Measurements from ENCODE around the gene BAIAP2L2.
"Not testable (repeated sequence)": the region's sequence is repeated elsewhere in the genome, so short reads cannot be mapped to it uniquely, and the experiment has no call there.

The BAIAP2L2 gene

DNA sequence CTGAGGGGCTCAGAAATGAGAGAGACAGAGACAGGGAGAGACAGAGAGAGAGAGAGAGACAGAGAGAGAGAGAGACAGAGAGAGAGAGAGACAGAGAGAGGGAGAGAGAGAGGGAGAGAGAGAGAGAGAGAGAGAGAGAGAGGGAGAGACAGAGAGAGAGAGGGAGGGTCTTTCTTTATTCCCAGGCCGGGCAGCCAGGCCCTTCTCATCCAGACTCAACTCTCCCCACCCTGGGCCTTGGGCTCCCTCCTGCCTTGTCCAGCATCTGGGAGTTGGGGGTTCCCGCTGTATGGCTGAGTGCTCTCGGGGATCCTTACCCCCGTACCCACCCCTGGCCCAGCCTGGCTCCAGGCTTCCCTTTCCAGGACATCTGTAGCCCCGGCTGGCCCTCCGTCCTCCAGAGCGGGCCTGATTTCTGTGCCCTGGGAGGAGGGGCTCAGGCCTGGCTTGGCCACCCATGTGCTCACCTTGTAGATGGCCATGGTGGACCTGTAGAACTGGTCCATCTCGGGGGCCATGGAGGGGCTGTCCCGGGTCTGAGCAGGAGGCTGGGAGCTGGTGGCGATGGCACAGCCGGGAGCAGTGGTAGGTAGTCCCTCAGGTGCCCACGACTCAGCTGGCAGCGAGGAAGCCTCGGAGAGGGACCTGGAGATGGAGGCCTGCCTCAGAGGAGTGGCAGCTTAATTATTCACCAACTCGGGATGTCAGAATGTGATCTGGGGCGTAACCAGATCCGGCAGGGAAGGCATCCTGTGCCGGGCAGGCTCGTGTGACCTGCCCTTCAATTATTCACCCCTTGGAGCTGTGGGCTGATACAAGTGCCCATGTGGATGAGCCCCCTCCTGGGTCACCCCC, at the start of gene BAIAP2L2:
Gene BAIAP2L2, minus strand, starts transcription at position 677 of the 855 bp plus-strand sequence. Its CDS starts 159 bp downstream, at position 518.
- no peak for DNase-seq (ENCODE audit: low spot score)

GRCh38 chr22:38155703-38156102, 45.2 kb upstream of the BAIAP2L2 start:
- DNase-seq (ENCODE audit: low spot score): no peak

- DNase-seq (ENCODE audit: low spot score): not testable (repeated sequence)
Measured at GRCh38 chr22:38154563-38154915, 44.1 kb upstream of the BAIAP2L2 start.

- no peak for DNase-seq (ENCODE audit: low spot score)
Measured at GRCh38 chr22:38153821-38154562, 43.5 kb upstream of the BAIAP2L2 start.

- DNase-seq (ENCODE audit: low spot score): no peak
Measured at GRCh38 chr22:38151126-38151500, 40.6 kb upstream of the BAIAP2L2 start.

GRCh38 chr22:38148245-38148644, 37.8 kb upstream of the BAIAP2L2 start:
- DNase-seq (ENCODE audit: low spot score): no peak

GRCh38 chr22:38146166-38146565, 35.7 kb upstream of the BAIAP2L2 start:
- not testable (repeated sequence) for DNase-seq (ENCODE audit: low spot score)

DNA sequence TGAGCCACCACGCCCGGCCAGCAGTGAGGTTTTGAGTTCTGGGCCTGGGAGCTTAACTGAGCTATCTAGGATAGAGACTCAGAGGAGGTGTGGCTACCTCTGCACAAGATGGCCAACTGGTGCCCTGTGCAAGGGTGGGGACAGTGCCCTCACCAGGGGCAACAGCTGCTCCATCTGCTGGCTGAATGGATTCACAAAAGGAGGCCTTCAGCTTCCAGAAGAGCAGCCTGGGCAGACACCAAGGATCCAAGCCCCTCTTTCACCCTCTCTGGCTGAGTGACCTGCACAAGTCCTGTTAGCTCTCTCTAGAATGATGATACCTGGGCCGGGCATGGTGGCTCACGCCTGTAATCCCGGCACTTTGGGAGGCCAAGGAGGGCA, 33.5 kb upstream of the BAIAP2L2 start:
- DNase-seq (ENCODE audit: low spot score): no peak

GRCh38 chr22:38142606-38143005, 32.1 kb upstream of the BAIAP2L2 start:
- no peak for DNase-seq (ENCODE audit: low spot score)

DNA sequence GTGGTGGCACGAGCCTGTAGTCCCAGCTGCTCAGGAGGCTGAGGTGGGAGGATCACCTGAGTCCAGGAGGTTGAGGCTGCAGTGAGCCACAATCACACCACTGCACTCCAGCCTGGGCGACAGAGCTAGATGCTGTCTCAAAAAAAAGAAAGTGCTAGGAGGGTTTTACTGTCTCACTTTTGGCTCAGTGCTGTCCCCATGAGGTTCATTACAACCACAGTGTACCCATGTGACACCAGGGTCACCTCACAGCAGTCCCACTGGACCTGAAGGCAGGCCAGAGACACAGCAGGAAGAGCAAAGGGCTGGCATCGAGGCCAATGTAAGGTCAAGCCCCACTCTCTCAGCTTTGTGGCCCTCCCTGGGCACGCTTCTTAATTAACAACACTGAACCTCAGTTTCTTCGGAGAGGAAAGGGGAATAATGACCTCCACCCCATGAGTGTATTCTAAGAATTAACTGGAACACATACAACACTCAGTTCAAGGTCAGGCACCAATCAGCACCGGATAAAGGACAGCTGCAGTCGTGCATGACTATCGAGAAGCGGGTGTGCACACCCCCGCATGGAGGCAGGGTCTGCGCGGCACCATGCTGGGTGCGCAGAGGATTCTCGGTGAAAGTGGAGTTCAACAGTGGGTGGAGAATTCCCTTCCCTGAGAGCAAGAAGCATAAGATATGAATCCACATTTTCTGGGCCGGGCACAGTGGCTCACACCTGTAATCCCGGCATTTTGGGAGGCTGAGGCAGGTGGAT, 30.9 kb upstream of the BAIAP2L2 start:
- no peak for DNase-seq (ENCODE audit: low spot score)

DNA sequence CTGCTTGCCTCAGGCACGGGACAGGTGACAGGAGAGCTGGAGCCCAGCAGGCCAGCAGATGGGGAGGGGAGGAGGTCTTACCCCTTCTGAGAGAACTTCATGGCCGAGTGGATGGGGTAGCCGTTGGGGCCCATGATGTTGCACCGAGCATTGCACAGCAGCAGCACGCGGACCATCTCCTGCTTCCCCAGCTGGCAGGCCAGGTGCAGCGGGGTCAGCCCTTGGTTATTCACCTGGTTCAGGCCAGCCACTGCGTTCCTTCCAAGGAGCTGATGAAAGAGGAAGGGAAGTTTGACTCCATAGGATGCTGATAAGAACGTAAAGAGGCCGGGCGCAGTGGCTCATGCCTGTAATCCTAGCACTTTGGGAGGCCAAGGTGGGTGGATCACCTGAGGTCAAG, 29.4 kb upstream of the BAIAP2L2 start:
- DNase-seq (ENCODE audit: low spot score): no peak

DNA sequence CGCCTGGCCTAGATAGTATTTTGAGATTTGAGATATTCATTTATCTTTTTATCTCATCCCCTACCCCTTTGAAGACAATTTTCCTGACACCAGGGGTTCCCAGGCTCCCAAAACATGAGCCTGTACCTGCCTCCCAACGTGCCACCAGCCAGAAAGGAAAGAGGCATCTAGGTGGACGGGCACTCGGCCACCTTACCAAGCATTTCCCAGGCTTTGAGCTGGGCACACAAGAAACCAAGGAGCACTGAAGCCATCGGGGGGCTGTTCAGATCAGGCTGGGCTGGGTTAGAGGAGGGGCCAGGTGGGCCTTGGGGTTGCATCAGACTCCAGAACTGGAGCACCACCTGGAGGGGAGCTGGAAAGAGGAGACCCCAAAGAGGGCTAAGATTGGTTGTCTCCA, 28.5 kb upstream of the BAIAP2L2 start:
- no peak for DNase-seq (ENCODE audit: low spot score)

DNA sequence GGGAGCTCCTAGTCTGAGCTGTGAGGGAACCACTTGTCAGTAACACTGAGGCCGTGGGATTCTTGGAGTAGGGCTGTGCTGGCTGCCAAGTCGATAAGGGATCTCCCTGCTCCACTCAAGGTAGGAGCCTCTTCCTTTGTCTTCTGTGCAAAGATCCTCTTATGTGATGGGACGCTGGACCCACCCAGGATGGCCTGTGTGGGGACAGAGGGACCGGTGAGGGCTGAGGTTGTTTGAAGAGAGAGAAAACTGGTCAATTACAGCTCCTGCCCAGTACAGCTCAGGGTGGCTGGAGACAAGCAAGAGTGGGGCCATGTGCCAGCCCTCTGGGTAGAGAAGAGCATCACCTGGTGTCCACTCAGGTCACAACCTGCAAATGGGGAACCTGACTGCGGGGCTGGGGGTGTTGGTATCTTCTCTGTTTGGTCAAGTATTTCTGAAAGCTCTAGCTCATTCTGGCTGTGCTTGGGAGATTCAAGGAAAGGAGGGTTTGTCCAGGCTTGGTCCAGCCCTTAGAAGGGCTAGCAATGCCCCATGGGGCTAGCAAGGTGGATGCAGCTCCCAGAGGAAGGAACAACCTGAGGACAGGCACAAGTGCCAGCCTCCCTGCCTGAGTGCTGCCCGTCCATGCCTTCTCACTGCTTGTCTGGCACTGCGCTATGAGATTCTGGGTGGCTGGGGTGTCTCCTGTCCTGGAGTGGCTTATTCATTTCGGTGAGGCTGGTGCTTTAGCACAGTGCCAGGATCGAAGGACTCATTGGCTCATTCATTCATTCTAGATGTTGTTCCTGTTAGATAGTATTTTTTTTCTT, 27.6 kb upstream of the BAIAP2L2 start:
- DNase-seq (ENCODE audit: low spot score): no peak

DNA sequence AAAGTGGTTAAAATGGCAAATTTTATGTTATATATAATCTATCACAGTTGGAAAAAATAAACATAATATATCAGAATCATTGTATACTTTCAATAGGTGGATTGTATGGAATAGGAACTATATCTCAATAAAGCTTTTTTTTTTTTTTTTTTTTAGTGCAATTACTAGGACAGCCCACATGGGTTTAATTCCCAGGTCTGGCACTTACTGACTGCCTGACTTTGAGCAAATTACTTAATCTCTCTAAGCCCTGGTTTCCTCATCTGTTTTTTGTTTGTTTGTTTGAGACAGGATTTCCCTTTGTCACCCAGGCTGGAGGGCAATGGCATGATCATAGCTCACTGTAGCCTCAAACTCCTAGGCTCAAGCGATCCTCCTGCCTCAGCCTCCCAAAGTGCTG, 26.1 kb upstream of the BAIAP2L2 start:
- DNase-seq (ENCODE audit: low spot score): no peak

GRCh38 chr22:38135133-38135706, 24.7 kb upstream of the BAIAP2L2 start:
- no peak for DNase-seq (ENCODE audit: low spot score)

GRCh38 chr22:38133331-38133730, 22.8 kb upstream of the BAIAP2L2 start:
- DNase-seq (ENCODE audit: low spot score): no peak

GRCh38 chr22:38132794-38133193, 22.3 kb upstream of the BAIAP2L2 start:
- no peak for DNase-seq (ENCODE audit: low spot score)

- DNase-seq (ENCODE audit: low spot score): no peak
Measured at GRCh38 chr22:38132136-38132535, 21.7 kb upstream of the BAIAP2L2 start.

DNA sequence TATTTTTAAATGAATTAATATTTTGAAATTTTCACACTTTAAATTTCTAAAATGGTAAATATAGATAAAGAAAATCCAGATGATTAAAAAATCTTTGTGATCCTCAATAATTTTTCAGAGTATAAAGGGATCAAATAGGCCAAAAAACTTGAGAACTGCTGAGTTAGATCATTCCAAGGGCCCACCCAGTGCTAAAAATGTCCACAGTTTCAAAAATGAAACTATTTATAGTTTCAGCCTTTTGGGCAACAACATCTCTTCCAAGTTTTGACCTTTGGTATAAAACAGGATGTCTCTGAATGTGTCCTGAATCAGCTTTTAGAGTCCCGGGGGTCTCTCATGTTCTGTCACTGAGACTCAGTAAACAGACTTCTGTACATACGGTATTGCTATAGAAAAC, 20.9 kb upstream of the BAIAP2L2 start:
- DNase-seq (ENCODE audit: low spot score): no peak

DNA sequence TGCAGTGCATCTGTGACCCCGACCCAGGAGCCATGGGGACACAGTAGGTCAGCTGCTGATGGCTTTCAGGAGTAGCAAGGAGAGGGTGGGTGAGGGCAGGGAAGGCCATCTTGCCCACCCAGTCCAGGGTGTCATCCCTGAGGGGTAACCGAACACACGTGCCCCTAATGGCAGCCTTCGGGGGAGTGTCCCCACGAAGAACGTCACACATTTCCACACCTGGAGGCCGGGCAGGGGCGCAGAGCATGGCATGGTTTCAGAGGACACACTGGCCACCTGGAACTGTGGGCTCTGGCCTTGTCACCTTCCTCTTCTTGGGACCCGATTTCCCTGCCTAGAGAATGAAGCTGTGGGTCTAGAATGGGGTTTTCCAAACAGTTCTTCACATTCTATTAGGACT, 19.4 kb upstream of the BAIAP2L2 start:
- DNase-seq (ENCODE audit: low spot score): no peak

DNA sequence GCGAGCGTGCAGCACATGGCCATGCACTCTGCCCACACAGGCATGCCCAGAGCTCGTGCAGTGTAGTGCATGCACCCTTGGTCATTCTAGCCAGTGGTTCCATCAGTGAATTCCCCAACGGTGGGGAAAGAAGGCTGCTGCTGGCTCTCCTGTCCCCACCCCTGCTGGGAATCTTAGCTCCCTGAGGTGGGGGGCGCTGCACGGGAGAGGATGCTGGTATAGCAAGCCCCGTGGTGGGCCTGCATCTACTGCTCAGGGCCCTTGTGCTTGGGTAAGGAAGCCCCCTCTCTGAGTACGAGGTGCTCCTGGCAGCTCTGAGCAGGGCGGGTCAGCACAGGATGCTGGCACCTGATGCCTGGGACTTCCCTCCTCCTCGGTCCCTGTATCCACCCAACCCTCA, 18.5 kb upstream of the BAIAP2L2 start:
- DNase-seq (ENCODE audit: low spot score): no peak

DNA sequence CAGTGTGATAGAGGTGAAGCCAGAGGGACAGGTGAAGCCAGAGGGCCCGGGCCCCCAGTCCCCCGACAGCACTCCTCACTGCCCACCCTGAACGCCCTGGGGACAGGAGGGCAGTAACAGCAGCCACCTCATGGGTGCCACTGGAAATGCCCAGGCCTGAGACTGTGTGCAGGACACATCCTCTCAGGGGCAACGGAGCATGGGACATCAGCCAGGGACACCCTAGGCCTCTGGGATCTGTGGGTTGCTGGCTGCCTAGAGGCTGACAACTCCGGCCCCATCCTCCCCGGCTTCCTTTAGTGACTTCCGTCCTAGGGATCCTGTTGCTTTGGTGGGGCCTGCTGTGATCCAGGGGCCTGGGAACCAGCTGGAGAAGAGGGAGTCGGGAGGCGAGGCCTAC, 17.4 kb upstream of the BAIAP2L2 start:
- DNase-seq (ENCODE audit: low spot score): no peak
